HepG2 (cell line): Measurements from ENCODE around the gene EXOC3L2. TPM values are rescaled to one million over a fixed set of nuclear protein-coding genes. Genes with fewer than 3 reads are reported as not detected.

ENCODE experiments used
- ARNT2 ChIP-seq: sonication (generic); formaldehyde crosslinking; IDR thresholded peaks from 2 replicates; pipeline ENCODE4 v1.8.0; 2022; ENCODE audit warnings: mild to moderate bottlenecking, low read depth, missing genetic modification reagents, moderate library complexity
- DMTF1 ChIP-seq: sonication (generic); formaldehyde crosslinking; IDR thresholded peaks from 2 replicates; pipeline ENCODE4 v1.4.0; 2020; ENCODE audit warnings: mild to moderate bottlenecking, missing genetic modification reagents
- FIP1L1 ChIP-seq: fragments of 200-400 bp; formaldehyde crosslinking; IDR thresholded peaks from 2 replicates; pipeline ENCODE4 v1.6.1; 2018; ENCODE audit warnings: low read depth, mild to moderate bottlenecking, low read length, moderate library complexity, borderline replicate concordance; ENCODE audit not compliant: insufficient read depth
- HNF4A ChIP-seq: sonication (generic); formaldehyde crosslinking; IDR thresholded peaks from 2 replicates; pipeline ENCODE4 v1.4.0; 2020; ENCODE audit warnings: missing genetic modification reagents
- HOXA5 ChIP-seq: sonication (generic); formaldehyde crosslinking; IDR thresholded peaks from 2 replicates; pipeline ENCODE4 v1.4.0; 2020; ENCODE audit warnings: missing genetic modification reagents
- RCOR2 ChIP-seq: IDR thresholded peaks from 2 replicates; pipeline ENCODE4 v1.6.1; 2016; ENCODE audit warnings: missing biosample characterization, missing genetic modification reagents
- RNF2 ChIP-seq: fragments of 450-650 bp; conservative IDR thresholded peaks from 2 replicates; pipeline ENCODE4 v1.6.1; 2016; ENCODE audit warnings: low read depth
- SIX1 ChIP-seq: sonication (generic); formaldehyde crosslinking; IDR thresholded peaks from 2 replicates; pipeline ENCODE4 v1.4.0; 2020; ENCODE audit warnings: missing genetic modification reagents, borderline replicate concordance
- TCF7L2 ChIP-seq: IDR thresholded peaks from 2 replicates; pipeline ENCODE4 v1.6.1; 2011; ENCODE audit warnings: mild to moderate bottlenecking, low read depth, low read length, moderate library complexity
- TEAD3 ChIP-seq: optimal IDR thresholded peaks from 2 replicates; pipeline ENCODE3; 2016; ENCODE audit warnings: borderline replicate concordance
- THAP8 ChIP-seq: sonication (generic); formaldehyde crosslinking; IDR thresholded peaks from 2 replicates; pipeline ENCODE4 v1.5.1; 2020; ENCODE audit warnings: missing genetic modification reagents, mild to moderate bottlenecking, borderline replicate concordance
- ZNF264 ChIP-seq: sonication (generic); formaldehyde crosslinking; IDR thresholded peaks from 2 replicates; pipeline ENCODE4 v1.4.0; 2020; ENCODE audit warnings: missing genetic modification reagents
- ZNF460 ChIP-seq: sonication (generic); formaldehyde crosslinking; IDR thresholded peaks from 2 replicates; pipeline ENCODE4 v1.5.1; 2020; ENCODE audit warnings: missing genetic modification reagents, mild to moderate bottlenecking, borderline replicate concordance
- ZNF552 ChIP-seq: sonication (generic); formaldehyde crosslinking; IDR thresholded peaks from 2 replicates; pipeline ENCODE4 v1.9.0; 2022; ENCODE audit warnings: missing genetic modification reagents, mild to moderate bottlenecking, borderline replicate concordance
- ZNF747 ChIP-seq: sonication (generic); formaldehyde crosslinking; IDR thresholded peaks from 2 replicates; pipeline ENCODE4 v1.8.1; 2023; ENCODE audit warnings: missing genetic modification reagents, mild to moderate bottlenecking, borderline replicate concordance
- ZNF850 ChIP-seq: sonication (generic); formaldehyde crosslinking; conservative IDR thresholded peaks from 2 replicates; pipeline ENCODE4 v1.9.0; 2021; ENCODE audit warnings: mild to moderate bottlenecking, missing genetic modification reagents
- polyA plus RNA-seq, 8 experiments: library from polyadenylated mRNA; depleted of rRNA in 3 of 8; stranded (reverse) in 7 of 8; unstranded in 1 of 8; fragments of >200 nt; fragmentation: Illumina TruSeq in 4 of 8; extraction: Trizol in 4 of 8; gene quantifications; 2 replicates each; pipeline versions ENCODE4 v1.2.1 to v1.2.3, GENCODE V29; 2011 to 2016; ENCODE audit warnings: low read depth in 4 of 8, missing spikeins in 1 of 8, mixed read lengths in 1 of 8; ENCODE audit not compliant: insufficient read depth in 1 of 8
- total RNA-seq, 5 experiments: library from RNA; depleted of rRNA; stranded (reverse); fragments of >200 nt; fragmentation: Illumina TruSeq; extraction: Trizol; gene quantifications; 2 replicates each; pipeline ENCODE4 v1.2.3, GENCODE V29; 2016; ENCODE audit warnings: low read depth in 1 of 5
- TF ChIP-seq, protein P1 (sequence below): sonication (generic); formaldehyde crosslinking; IDR thresholded peaks from 2 replicates; pipeline ENCODE4 v1.4.0; 2020; ENCODE audit warnings: missing genetic modification reagents
- TF ChIP-seq, protein P2 (sequence below): sonication (generic); formaldehyde crosslinking; IDR thresholded peaks from 2 replicates; pipeline ENCODE4 v1.4.0; 2020; ENCODE audit warnings: missing genetic modification reagents

The EXOC3L2 gene
- total and polyA plus RNA-seq, 2 of the 13 experiments (the other 11 are each of a cell fraction or from before 2014, with no cell fraction given): 0.21 TPM; not detected in 1

GRCh38 chr19:45171211-45171623 is 74.0 kb downstream of the EXOC3L2 start (continued):
- TF ChIP-seq ZNF552 (CRISPR knock-in tag): no peak
- TF ChIP-seq RCOR2 (CRISPR knock-in tag): 0 out of 2 replicates have a peak, but pooled peaks have one; percentile 29
- TF ChIP-seq THAP8 (CRISPR knock-in tag): no peak
- TF ChIP-seq RNF2: no peak
- no peak for TF ChIP-seq FIP1L1
- TF ChIP-seq SIX1 (CRISPR knock-in tag): no peak
- TF ChIP-seq, protein P1, sequence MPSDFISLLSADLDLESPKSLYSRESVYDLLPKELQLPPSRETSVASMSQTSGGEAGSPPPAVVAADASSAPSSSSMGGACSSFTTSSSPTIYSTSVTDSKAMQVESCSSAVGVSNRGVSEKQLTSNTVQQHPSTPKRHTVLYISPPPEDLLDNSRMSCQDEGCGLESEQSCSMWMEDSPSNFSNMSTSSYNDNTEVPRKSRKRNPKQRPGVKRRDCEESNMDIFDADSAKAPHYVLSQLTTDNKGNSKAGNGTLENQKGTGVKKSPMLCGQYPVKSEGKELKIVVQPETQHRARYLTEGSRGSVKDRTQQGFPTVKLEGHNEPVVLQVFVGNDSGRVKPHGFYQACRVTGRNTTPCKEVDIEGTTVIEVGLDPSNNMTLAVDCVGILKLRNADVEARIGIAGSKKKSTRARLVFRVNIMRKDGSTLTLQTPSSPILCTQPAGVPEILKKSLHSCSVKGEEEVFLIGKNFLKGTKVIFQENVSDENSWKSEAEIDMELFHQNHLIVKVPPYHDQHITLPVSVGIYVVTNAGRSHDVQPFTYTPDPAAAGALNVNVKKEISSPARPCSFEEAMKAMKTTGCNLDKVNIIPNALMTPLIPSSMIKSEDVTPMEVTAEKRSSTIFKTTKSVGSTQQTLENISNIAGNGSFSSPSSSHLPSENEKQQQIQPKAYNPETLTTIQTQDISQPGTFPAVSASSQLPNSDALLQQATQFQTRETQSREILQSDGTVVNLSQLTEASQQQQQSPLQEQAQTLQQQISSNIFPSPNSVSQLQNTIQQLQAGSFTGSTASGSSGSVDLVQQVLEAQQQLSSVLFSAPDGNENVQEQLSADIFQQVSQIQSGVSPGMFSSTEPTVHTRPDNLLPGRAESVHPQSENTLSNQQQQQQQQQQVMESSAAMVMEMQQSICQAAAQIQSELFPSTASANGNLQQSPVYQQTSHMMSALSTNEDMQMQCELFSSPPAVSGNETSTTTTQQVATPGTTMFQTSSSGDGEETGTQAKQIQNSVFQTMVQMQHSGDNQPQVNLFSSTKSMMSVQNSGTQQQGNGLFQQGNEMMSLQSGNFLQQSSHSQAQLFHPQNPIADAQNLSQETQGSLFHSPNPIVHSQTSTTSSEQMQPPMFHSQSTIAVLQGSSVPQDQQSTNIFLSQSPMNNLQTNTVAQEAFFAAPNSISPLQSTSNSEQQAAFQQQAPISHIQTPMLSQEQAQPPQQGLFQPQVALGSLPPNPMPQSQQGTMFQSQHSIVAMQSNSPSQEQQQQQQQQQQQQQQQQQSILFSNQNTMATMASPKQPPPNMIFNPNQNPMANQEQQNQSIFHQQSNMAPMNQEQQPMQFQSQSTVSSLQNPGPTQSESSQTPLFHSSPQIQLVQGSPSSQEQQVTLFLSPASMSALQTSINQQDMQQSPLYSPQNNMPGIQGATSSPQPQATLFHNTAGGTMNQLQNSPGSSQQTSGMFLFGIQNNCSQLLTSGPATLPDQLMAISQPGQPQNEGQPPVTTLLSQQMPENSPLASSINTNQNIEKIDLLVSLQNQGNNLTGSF (CRISPR knock-in tag): no peak
- TF ChIP-seq HNF4A (CRISPR knock-in tag): 0 out of 2 replicates have a peak, but pooled peaks have one; percentile 8
- no peak for TF ChIP-seq ZNF850 (CRISPR knock-in tag)
- TF ChIP-seq, protein P2, sequence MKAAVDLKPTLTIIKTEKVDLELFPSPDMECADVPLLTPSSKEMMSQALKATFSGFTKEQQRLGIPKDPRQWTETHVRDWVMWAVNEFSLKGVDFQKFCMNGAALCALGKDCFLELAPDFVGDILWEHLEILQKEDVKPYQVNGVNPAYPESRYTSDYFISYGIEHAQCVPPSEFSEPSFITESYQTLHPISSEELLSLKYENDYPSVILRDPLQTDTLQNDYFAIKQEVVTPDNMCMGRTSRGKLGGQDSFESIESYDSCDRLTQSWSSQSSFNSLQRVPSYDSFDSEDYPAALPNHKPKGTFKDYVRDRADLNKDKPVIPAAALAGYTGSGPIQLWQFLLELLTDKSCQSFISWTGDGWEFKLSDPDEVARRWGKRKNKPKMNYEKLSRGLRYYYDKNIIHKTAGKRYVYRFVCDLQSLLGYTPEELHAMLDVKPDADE (CRISPR knock-in tag): no peak
- TF ChIP-seq ZNF747 (CRISPR knock-in tag): peak; percentile 18; the same call in 1 of the 2 replicates
- TF ChIP-seq ZNF264: no peak
- peak; percentile 48 for TF ChIP-seq TEAD3
- no peak for TF ChIP-seq ARNT2 (CRISPR knock-in tag)
- TF ChIP-seq ZNF460 (CRISPR knock-in tag): peak; percentile 23; the same call in 1 of the 2 replicates
- TF ChIP-seq TCF7L2: no peak
- 0 out of 2 replicates have a peak, but pooled peaks have one; percentile 30 for TF ChIP-seq HOXA5 (CRISPR knock-in tag)
- no peak for TF ChIP-seq DMTF1 (CRISPR knock-in tag)
